NCI-H526 treated with DMSO at 0.1 percent for 48 hours (cell line): ENCODE results near the gene KCNQ1.

Source experiments
- DNase-seq: peaks from one replicate; lab custom pipeline; 2025; lab: John Stamatoyannopoulos, UW

Gene KCNQ1

DNA sequence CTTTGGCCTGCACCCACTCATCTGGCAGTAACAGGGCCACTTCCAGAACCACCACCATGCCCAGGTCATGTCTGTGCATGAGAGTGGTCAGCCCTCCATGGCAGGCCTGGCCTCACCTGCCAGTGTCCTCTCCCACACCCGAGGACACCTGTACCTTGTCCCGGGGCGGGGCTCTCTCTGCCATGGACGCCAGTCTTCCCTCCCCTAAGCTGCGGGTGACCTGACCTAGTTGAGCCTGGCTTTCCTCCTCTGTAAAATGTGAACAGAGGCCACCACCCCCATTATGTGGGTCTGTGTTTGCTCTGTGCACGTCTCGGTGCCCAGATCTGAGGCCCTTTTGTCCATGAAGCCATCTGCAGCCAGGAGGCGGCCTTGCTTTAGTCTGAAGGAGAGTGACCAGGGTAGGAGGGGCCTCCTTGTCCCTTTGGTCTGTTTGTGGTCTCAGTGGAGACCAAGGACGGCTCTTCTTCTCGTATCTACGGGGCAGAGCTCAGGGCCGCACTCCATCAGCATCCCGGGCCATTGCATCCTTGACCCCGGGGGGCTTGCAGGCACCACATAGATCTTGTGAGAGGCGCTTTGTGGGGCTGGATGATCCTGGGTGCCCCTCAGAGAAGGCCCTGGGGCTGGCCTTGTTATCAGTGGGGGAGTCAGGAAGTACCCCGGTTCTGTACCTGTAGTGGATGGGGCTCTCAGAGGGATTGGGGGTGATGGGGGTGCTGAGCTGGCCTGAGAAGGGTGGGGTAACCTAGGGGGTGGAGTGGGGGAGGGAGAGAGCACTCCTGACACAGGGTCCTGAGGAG is 121.6 kb downstream of the KCNQ1 start:
- no peak for DNase-seq

DNA sequence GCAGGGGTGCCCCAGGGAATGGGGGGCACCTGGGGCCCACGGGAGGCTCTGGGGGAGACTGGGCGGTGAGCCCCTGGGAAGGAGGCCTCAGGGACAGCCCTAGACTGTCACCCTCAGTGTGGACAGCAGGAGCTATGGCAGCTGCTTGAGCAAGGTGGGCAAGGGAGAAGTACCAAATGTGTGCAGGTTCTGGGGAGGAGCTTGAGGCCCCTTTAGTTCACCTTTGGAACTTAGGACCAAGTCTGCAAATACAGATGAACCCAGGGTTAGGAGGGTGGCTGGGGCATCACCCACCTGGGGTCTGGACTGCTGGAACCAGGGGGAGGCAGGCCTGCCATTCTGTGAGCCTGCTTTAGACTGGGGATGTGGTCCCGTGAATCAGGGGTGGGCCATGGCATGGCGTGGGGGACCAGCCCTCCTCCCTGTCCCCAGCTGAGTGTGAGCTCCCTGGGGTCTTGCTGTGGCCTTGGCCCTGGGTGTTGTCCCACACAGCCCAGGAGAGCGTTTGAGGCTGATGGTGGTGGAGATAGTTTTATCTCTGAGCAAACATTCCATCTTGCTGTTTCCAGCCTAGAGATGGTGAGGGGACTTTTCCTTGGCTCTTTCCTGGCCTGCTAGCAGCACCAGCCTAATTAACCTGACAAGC is 122.3 kb downstream of the KCNQ1 start:
- no peak for DNase-seq

DNA sequence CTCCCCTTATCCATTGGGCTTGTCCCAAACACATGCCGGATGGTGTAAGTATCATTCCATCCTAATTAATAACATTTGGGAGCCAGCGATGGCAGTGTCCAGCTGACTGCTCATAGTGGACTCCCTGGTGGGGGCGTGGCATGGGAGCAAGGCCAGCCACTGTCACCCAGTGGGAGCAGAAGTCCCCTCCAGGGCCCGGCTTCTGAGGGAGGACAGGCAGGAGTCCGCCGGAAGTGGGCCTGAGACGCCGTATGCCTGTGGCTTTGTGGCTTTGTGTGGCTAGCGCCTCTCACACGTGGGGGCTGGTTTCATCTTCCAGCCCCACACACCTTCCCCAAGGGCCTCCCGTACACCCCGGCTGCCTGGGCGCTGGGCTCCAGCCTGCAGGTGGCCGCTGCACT is 124.5 kb downstream of the KCNQ1 start:
- DNase-seq, result no peak

DNA sequence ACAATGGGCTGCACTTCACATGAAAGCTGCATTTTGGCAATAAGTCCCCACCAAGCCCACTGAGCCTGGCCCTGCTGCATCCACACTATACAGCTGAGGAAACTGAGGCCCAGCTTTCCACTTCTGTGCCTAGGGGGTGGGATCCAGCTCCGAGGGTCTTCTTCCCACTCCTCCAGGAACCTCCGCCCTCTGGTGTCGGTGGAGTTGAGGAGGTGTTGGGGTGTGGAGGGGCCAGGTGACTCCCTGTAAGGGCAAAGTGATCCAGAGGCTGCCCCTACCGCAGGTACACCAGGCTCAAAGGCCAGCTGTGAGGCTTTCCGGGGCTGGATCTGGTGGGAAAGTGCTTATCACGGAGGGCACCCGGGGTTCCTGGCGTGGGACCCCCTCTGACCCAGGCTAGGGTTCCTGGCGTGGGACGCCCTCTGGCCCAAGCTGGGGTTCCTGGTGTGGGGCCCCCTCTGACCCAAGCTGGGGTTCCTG is 125.0 kb downstream of the KCNQ1 start:
- no peak for DNase-seq

DNA sequence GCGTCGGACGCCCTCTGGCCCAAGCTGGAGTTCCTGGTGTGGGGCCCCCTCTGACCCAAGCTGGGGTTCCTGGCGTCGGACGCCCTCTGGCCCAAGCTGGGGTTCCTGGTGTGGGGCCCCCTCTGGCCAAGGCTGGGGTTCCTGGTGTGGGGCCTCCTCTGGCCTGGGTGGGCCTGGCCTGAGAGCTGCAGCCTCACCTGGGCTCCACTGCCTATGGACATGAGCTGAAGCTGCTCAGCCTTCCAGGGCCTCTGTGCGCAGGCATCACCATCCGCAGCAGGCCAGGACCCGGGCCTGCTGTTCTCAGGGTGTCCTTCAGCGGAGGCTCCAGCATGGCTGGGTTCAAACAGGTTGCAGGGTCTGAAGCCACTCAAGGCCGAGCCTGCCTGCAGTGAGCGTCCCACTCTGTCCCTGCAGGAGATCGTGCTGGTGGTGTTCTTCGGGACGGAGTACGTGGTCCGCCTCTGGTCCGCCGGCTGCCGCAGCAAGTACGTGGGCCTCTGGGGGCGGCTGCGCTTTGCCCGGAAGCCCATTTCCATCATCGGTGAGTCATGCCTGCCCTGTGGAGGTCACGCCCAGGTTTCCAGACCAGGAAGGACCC is 125.5 kb downstream of the KCNQ1 start:
- DNase-seq, result no peak

DNA sequence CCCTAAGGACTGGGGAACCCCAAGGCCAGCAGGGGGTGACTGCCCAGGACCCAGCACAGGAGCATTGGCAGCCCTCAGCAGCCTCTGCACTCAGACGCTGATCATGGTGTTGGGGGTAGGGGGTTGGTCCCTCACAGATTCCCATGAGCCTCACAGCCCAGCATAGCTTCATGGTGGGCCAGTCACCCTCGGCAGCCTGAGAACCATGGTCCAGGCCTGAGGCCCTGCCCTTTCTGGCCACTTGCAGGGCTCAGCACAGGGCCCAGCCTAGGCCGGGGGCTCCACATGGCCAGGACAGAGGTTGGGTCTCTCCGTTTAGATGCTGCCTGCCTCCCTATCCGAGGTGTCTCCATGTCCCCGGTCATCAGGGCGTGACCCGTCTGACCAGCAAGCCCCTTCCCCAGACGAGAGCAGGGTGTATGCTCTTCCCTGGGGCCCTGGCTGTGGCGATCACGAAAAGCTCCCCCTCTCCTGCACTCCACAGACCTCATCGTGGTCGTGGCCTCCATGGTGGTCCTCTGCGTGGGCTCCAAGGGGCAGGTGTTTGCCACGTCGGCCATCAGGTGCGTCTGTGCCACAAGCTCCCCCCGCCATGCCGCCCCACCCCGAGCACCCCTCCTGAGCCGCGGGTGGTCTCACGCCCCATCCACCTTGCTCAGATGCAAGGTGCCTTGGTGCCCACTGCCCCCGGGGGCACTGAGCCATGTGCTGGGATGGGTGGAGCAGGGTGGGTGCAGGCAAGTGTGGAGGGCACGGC is 126.2 kb downstream of the KCNQ1 start:
- no peak for DNase-seq

DNA sequence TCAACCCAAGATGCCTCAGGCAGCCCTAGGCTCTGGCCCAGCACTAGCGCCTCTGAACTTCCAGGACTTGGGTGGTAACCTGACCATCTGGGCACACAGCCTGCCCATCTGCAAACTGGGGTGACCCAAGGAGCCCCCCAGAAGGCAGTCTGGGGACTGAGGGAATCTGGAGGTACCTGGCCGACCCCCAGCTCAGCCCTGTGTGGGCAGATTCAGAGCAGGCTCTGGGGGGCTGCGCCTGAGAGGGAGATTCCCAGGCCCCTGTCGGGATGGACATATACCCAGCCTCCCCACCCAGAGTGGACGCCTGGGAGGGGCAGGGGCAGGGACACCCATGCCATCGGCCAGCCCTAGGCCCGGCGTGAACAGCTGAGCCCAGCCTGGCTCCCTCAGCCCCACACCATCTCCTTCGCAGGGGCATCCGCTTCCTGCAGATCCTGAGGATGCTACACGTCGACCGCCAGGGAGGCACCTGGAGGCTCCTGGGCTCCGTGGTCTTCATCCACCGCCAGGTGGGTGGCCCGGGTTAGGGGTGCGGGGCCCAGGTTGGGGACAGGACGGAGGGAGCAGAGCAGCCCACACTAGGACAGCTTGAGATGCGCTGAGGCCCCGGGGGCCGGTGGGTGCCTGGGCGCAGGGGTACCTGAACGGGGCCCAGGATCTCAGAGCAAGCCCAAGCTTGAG is 126.9 kb downstream of the KCNQ1 start:
- no peak for DNase-seq

DNA sequence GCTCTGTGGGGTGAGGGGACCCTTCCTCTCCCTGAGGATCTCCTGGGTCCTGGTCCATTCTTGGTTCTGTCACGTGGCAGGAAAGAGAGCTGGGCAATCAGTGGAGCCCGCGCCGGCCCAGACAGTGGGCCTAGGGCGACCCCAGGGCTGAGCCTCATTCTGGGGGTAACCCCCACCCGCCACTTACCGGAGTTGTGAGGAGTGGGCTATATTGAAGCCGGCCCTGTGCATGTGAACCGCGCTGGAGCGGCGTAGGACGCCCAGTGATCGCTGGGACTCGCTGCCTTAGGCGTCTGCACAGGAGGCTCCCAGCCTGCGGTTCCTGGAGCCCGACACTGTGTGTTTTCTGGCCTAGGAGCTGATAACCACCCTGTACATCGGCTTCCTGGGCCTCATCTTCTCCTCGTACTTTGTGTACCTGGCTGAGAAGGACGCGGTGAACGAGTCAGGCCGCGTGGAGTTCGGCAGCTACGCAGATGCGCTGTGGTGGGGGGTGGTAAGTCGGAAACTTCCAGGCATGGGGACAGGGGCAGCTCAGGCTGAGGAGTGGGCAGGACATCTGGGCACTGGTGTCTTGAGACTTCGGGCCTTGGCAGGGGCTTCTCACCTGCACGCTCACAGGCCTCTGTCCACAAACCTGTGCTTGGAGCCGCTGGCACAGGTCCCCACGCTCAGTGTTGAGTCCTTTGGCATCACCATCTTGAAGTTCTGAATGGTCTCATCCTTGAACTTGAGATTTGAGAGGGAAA is 127.9 kb downstream of the KCNQ1 start:
- no peak for DNase-seq

DNA sequence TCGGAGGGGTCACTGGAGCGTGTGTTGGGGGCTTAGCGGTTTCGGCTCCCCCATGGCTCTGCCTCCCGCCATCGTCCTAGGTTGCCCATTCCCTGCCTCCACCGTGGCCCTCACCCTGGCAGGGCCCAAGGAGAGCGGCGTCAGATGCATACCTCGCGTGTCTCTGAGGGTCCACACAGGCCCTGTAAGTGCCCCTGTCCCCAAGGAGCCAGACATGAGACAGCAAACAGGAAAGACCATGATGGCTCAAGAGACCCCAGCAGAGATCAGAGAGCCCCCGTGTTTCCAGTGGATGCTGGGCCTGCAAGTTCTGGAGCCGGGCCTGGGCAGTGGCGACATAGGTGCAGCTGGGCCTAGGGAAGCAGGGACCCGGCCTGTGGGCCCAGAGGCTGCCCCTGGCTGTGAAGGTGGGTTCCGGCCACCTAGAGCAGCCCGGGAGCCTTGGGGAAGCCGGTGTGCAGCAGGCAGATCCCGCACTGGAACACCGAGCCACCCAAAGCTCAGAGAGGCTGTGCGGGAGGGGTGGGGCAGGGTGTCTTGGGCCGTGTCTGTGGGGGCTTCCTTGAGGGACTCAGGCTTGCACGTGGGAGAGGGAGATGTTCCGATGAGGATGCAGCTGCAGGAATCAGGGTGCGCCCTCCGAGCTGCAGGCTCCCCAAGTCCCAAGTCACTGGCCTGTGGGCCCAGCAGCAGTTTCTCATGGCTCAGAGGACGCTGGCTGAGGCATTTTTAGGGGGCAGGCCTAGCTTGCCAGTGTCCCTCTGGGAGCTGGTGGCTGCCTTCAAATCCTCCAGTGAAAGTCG is 128.6 kb downstream of the KCNQ1 start:
- DNase-seq, result no peak

DNA sequence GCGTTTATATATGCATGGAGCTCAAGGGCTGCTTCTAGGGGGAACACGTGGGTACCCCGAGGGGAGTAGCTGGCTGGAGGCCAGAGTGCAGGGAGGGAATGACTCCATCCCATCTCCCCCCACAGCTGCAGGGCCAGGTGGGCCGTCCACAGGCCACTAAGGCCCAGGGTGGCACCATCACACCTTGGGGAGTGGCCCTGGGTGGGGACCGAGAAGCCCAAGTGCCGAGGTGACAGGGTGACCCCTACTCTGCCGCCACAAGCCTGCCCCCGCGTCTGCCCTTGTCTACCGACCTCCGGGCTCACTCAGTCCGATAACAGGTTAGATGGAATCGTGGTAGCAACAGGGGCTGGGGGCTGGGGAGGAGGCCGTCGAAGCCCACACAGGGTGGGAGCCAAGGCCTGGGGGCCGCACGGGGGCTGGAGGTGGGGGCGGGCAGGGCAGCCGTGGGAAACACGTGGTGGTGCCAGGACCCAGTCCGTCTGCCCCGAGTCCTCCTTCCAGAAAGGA is 129.3 kb downstream of the KCNQ1 start:
- DNase-seq, result no peak

DNA sequence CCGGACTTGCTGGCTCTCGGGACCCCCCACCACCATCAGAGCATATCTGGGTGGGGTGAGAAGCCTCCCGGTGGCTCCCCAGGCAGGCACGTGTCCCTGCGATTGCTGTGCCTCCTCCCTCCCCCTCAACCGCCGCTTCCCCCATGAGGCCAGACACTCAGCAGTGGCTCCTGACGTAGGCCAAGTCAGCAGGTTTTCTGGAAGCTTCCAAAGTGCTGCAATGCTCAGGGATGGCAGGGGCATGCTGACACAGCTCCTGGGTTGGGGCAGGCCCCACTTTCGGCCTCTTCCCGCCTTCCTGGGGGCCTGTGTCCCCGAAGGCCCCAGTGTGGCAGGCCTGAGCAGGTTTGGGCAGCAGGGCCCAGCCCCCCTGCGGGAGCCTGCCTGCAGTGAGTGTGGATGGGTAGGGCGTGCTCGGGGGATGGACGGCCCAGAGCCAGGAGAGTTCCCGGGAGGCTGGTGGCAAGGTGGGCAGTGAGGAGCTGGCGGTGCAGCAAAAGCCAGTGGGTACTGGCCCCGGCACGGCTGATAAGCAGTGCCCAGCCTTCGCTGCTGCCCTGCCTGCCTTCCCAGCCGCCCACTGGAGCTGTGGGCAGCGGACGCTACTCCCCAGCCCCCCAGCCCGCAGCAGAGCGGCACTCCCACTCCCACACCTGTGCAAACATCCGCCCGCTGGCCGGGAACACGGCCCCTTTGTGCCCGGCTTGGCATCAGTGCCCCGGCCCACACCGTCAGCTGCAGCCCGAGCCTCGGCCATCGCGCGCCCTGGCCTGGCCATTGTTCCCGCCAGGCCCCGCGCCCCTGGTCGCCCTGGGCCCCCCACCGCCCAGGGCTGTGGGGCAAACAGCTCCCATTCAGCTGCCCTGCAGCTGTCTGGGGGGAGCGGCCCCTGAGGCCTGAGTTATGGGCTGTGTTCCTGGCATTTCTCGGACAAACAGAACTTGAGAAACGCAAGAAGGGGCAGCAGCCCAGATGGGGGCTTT is 130.0 kb downstream of the KCNQ1 start:
- DNase-seq, result no peak

DNA sequence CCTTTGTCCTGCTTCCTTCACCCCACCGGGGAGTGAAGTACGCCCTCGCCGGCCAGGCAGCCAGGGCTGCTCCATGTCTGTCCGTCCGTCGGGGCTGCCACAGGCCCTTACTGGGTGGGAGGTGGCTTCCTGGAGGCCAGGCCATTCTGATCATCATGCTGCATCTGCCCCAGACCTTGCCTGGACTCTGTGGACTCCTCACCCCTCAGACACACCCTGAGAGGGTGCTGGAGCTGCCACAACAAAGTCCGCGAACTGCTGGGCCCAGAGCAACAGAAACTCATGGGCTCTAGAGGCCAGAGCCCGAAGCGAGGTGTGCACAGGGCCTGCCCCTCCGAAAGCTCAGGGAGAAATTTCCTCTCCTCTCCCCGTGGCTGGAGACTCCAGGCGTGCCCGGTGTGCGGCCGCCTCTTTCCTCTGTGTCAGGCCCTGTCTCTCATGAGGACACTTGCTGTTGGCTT is 130.8 kb downstream of the KCNQ1 start:
- no peak for DNase-seq

DNA sequence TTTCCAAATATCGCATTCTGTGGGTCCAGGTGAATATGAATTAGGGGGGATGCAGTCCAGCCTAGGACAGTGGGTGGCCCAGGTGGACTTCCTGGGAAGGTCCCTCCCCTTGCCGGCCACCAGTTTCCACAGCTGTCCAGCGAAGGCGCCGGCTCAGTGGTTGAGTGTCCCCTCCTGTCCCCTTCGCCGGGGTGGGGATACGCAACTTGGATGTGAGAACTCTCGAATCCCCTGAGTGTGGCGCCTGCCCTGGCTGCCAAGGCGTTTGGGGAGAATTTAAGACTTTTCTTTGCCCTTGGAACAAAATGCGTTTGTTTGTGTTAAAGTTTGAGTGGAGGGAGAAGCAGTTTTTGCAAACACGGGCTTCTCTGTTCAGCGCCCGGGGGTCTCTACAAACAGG is 131.3 kb downstream of the KCNQ1 start:
- DNase-seq, result no peak

DNA sequence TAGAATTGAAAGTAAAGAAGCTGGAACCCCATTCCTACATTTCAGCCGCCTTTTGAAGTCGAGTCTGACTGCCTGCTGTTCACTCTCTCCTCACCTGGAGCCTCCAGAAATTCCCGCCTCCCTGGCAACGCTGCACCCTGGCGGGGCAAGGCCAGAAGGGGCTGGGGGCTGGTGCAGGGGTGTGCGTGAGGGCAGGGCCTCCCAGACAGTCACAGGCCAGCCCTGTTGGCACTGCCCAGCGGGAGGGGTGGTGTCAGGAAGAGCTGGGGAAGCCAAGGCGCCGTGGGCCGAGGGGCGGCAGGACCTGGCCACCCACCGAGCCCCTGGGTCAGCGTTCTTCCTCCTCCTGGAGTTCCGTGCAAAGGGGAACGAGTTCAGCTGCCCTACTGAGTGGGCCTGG is 131.7 kb downstream of the KCNQ1 start:
- DNase-seq, result no peak

DNA sequence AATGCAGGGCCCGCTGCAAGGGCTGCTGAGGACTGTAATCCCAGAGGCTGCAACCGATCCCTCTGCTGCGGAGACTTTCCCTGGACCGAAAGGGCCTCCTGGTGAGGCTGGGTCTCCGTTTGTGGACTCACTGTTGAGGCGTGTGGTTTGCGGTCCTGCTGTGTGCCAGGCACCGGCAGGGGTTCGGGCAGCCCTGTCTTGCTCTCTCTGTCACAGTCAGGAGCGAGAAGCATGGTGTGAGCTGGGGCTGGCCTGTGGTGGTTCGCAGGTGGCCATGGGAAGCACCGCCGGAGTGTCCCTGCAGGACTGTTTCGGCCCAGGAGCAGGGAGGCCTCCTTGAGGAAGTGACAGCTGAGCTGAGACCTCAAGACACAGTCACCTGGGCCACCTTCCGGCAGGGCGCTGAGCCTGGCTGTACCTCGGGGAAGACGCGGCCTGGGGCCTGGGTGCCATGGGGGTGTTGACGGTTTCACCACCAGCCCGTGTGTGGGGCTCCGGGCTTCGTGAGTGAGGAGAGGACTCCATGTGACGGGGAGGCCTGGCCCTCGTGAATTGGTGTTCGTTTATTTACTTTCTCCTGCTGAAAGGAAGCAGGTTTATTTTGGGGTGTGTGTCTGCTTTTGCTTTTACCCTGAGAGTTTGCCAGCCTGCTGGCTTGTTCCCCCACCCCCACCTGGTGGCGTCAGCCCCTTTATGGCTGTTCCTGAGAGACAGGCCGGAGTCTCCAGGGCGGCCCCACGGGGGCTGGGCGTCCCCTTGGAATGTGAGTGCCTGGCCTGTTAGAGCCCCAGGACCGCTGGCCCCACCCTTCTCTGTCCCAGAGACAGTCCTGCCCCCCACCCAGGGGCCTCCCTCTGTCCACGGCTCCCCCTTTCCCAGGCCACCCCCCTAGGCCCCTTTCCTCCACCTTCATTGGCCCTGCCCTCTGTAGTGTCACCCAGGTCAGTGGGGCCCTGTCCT is 132.5 kb downstream of the KCNQ1 start:
- no peak for DNase-seq

DNA sequence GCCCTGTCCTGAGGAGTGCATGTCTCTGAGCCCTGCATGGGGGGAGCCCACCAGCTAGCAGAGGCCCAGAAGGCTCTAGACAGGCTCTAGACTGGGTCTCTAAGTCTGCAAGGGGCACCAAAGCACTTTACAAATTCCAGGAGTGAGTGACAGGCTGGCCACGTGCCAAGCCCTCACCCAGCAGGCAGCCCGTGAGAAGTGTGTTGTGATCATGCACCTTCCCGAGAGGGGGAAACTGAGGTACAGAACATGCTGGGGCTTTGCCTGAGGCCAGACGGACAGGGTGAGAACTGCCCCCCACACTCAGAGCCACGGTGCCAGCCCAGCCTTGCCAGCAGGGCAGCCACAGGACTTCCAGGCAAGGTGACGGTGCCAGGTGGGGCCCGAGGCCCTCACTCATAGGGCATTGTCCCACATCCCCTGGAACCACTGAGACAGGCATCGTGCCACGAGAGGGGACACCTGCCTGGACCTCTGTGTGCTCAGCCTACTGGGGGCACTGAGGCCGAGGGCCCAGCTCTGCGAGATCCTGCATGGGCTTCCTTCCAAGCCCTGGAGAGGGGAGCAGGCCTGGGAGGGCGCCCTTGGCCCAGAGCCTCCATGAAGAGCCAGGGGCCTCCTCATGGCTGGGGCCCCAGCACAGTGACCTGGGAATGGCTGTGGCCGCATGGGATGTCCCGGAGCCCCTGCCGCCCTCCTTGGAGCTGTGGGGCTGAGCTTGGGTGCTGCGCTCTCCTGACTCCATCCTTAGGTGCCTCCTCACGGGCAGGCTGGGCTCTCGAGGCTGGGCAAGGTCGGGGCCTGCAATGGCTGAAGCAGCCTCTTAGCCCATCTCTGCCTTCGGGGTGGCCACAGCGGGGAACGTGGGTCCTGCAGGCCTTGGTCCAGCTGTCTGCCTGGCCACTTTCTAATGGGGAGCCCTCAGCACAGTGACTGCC is 133.5 kb downstream of the KCNQ1 start:
- DNase-seq, result no peak

DNA sequence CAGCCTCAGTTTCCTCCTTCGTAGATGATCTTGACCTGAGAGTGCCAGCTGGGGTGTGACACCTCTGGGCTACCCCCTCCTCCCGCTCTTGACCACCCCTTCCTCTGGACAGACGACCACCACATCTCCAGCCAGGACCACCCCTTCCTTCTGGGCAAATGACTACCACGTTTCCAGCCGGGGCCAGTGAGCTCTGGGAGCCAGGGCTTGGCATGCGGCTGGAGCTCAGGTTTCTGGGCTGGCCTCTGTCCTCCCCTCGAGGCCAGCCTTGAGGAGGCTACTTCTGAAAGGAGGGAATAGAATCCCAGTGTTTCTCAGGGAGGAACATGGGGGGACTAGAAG is 134.1 kb downstream of the KCNQ1 start:
- DNase-seq, result no peak
